Mucosa of descending colon (tissue), 3 donors: ENCODE results near the gene UIMC1. TPM values are rescaled to one million over a fixed set of nuclear protein-coding genes. Genes with fewer than 3 reads are reported as not detected.
"Not testable (repeated sequence)": the region's sequence is repeated elsewhere in the genome, so short reads cannot be mapped to it uniquely, and the experiment has no call there.

Experiments used
- ATAC-seq: fragments of 200-7000 bp; cut with Tn5 transposase; one replicate; pipeline ENCODE4 v1.9.1; 2020; ENCODE audit warnings: mild to moderate bottlenecking, moderate library complexity
- DNase-seq, 3 donors: peaks; one replicate each; pipeline ENCODE4 v3.0.0-alpha.2; 2020
- H3K36me3 ChIP-seq: fragments of 200-600 bp; one replicate; pipeline ENCODE4 v1.8.0; 2021; ENCODE audit warnings: low read depth, mild to moderate bottlenecking
- H3K4me1 ChIP-seq: fragments of 200-600 bp; one replicate; pipeline ENCODE4 v1.8.0; 2021; ENCODE audit warnings: low read depth, mild to moderate bottlenecking
- H3K4me3 ChIP-seq: fragments of 200-600 bp; one replicate; pipeline ENCODE4 v1.8.0; 2021; ENCODE audit warnings: mild to moderate bottlenecking
- H3K9me3 ChIP-seq: fragments of 200-600 bp; one replicate; pipeline ENCODE4 v1.8.0; 2021; ENCODE audit warnings: mild to moderate bottlenecking
- CTCF ChIP-seq: fragments of 200-600 bp; IDR thresholded peaks from one replicate; pipeline ENCODE4 v1.8.0; 2022; ENCODE audit warnings: antibody characterized with exemption, mild to moderate bottlenecking
- intact Hi-C, 2 donors: fragments of 100-400 bp; cut with DNase I in 1 of 2; cut with micrococcal nuclease in 1 of 2; formaldehyde crosslinking; loops; one replicate each; pipeline versions ENCODE4 v1.11.0 to v1.11.1; 2022; cut with DNase I, micrococcal nuclease
- total RNA-seq, 3 donors: library from RNA; stranded (reverse); fragmentation: NEBNext Ultra II Directional in 2 of 3; extraction: Animal tissue kit (Norgen Biotek cat#: 25700) in 2 of 3; gene quantifications; one replicate each; pipeline versions ENCODE4 v1.2.1 to v1.2.4, GENCODE V29; 2021 to 2023
- donor health status: DM: no; HTN: no; CAD: no; lungs with moderate emphysema.
- donor health status: DM: no; HTN: no; CAD: no.
- donor health status: DM: no; HTN: yes; CAD: no.

UIMC1 gene
- total RNA-seq, 3 donors from 2014 or later: 30.7 to 57.8 (median 33.3) TPM

GRCh38 chr5:177008716-177009115 is 2.1 kb upstream of the UIMC1 start:
- TF ChIP-seq CTCF: no peak
- intact Hi-C loops: no loop called here
- ATAC-seq: no peak

GRCh38 chr5:177005619-177006264 is 837 bp downstream of the UIMC1 start:
- no peaks in the 10 kb centered on the region for H3K9me3 ChIP-seq
- H3K4me1 ChIP-seq: peaks cover 11% of the 10 kb centered on the region
- no peaks in the 10 kb centered on the region for H3K36me3 ChIP-seq
- TF ChIP-seq CTCF: peak; percentile 31
- H3K4me3 ChIP-seq: peak overlapping the region; percentile 85
- DNase-seq: peak; percentile 67 to 85 (median 82)
- intact Hi-C loops: no loop called here
- peak; percentile 83 for ATAC-seq

More at GRCh38 chr5:177008716-177009115, 2.1 kb upstream of the UIMC1 start:
- H3K4me3 ChIP-seq: no peak overlapping the region
- no peaks in the 10 kb centered on the region for H3K9me3 ChIP-seq
- H3K36me3 ChIP-seq: no peaks in the 10 kb centered on the region
- DNase-seq: no peak
- H3K4me1 ChIP-seq: peaks cover 11% of the 10 kb centered on the region

- ATAC-seq: no peak
- H3K4me3 ChIP-seq: no peak overlapping the region
- no peaks in the 10 kb centered on the region for H3K36me3 ChIP-seq
- H3K4me1 ChIP-seq: peaks cover 11% of the 10 kb centered on the region
- no peak for TF ChIP-seq CTCF
- intact Hi-C loops: no loop called here
- no peak for DNase-seq
- no peaks in the 10 kb centered on the region for H3K9me3 ChIP-seq
These were observed 1.6 kb downstream of the UIMC1 start for GRCh38 chr5:177004961-177005360.

GRCh38 chr5:177003649-177004048 is 2.9 kb downstream of the UIMC1 start:
- no peak for DNase-seq
- Histone ChIP-seq H3K4me1 (peaks cover 11% of the 10 kb centered on the region), H3K4me3 (no peak overlapping the region), H3K9me3 (no peaks in the 10 kb centered on the region), H3K36me3 (no peaks in the 10 kb centered on the region)
- no peak for TF ChIP-seq CTCF
- no peak for ATAC-seq
- intact Hi-C loops: no loop called here

- H3K9me3 ChIP-seq, H3K36me3 ChIP-seq, intact Hi-C loops, H3K4me1 ChIP-seq, ATAC-seq, DNase-seq, H3K4me3 ChIP-seq: not testable (repeated sequence)
These were observed 7.1 kb downstream of the UIMC1 start for GRCh38 chr5:176999526-176999925.

GRCh38 chr5:176998828-176999227 is 7.8 kb downstream of the UIMC1 start:
- TF ChIP-seq CTCF: no peak
- intact Hi-C loops: no loop called here
- Histone ChIP-seq H3K36me3 (no peaks in the 10 kb centered on the region), H3K4me1 (no peaks in the 10 kb centered on the region), H3K9me3 (no peaks in the 10 kb centered on the region), H3K4me3 (no peak overlapping the region)
- no peak for ATAC-seq
- DNase-seq: no peak
